ENCODE results near the gene GVQW3.

Gene GVQW3

DNA sequence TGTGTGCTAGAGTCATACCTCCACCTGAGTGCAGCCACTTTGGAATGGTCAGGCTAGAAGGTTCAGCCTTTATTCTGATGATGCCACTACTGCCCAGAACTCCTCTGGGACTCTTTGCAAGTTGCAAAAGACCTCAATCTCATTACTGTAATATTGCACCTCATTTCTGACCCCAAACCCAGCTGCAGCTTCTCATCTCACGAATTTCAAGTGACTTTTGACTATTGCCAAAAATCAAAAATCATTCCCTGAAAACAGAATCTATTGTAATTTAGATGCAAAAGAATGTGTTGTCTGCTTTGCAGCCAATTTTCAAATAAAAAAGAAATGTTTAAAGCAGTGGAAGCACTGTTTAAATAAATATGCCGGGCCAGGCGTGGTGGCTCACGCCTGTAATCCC is 25.2 kb downstream of the GVQW3 start:
- Histone ChIP-seq H3K27me3 (ENCODE audit: control insufficient read depth, insufficient read depth, low read length, poor library complexity, severe bottlenecking) (no peaks in the 10 kb centered on the region), H3K4me1 (ENCODE audit: control insufficient read depth, insufficient read depth, low read length) (no peaks in the 10 kb centered on the region), H3K36me3 (ENCODE audit: control insufficient read depth, insufficient read depth, low read length) (no peaks in the 10 kb centered on the region), H3K27ac (ENCODE audit: insufficient read depth, low read depth, low read length, poor library complexity, severe bottlenecking) (no peak overlapping the region), H3K4me3 (ENCODE audit: insufficient read depth, low read depth, low read length) (no peak overlapping the region), H3K9me3 (ENCODE audit: control insufficient read depth, low read length) (no peaks in the 10 kb centered on the region)
- WGBS, 2 experiments = 90 to 98% methylated on average over 4 of the region's 4 CpGs

DNA sequence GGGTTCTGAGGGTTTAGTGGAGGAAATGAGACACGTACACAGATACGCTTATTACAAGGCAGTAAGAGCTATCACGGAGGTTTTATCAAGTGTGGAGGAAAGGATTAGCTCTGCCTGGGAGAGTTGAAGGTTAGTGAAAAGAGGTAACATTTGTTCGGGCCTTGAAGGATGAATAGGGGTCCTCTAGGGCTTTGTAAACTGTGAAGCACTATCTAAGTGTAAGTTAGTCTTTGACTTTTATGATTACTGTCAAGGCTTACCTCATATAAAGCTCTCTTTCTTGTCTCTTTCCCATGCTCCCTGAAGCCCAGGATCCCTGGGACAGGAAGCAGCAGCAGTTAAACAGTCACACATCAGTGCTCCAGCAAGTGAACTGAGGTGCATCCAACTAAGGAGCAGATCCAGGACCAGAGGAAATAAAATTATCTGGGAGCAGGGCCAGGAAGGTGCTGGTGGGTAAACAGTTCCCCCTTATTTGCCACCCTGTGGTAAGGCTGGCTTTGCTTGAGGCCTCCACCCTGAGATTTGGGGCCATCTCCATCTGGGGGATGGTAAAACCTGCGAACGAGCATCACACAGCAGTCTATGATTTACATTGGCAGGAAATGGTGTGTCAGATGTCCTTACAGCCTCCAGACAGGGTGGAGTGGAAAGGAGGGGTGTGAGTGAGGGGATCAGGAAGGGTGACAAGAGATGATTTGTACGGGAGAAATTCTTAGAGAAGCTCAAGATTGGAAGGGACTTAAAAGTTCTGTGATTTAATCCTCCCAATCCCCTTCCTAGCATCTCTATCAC is 27.2 kb downstream of the GVQW3 start:
- Histone ChIP-seq H3K4me3 (ENCODE audit: insufficient read depth, low read depth, low read length) (no peak overlapping the region), H3K4me1 (ENCODE audit: control insufficient read depth, insufficient read depth, low read length) (no peaks in the 10 kb centered on the region), H3K27ac (ENCODE audit: insufficient read depth, low read depth, low read length, poor library complexity, severe bottlenecking) (peak overlapping the region; percentile 8), H3K27me3 (ENCODE audit: control insufficient read depth, insufficient read depth, low read length, poor library complexity, severe bottlenecking) (no peaks in the 10 kb centered on the region), H3K9me3 (ENCODE audit: control insufficient read depth, low read length) (no peaks in the 10 kb centered on the region), H3K36me3 (ENCODE audit: control insufficient read depth, insufficient read depth, low read length) (no peaks in the 10 kb centered on the region)
- 76 to 83% methylated on average over 7 of the region's 7 CpGs for WGBS, 2 experiments

DNA sequence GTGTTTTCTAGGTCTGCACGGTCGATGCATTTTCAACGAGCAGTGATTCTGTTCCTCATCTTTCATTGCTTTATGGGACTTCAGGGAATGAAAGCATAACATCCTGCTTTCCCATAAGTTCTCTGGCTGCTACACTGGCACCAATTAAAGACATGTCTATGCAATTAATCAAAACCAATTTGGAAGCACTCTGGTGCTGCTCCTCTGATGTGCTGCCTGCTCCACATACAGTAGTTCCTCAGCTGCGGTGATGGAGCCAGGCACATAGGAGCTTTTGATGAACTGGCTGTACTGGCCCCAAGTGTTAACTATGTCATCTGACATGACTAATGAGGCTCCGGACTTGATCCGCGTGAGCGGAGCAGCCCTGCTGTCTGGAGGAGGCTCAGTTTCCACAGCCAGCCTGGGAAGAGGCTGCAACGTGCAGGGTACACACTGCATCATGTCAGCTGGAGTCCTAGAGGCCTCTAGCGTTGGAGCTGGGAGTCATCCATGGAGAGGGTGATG is 29.8 kb downstream of the GVQW3 start:
- WGBS, 2 experiments = 95% methylated on average over 10 of the region's 10 CpGs
- H3K27ac ChIP-seq (ENCODE audit: insufficient read depth, low read depth, low read length, poor library complexity, severe bottlenecking) = no peak overlapping the region
- no peaks in the 10 kb centered on the region for H3K4me1 ChIP-seq (ENCODE audit: control insufficient read depth, insufficient read depth, low read length)
- no peaks in the 10 kb centered on the region for H3K27me3 ChIP-seq (ENCODE audit: control insufficient read depth, insufficient read depth, low read length, poor library complexity, severe bottlenecking)
- no peak overlapping the region for H3K4me3 ChIP-seq (ENCODE audit: insufficient read depth, low read depth, low read length)
- no peaks in the 10 kb centered on the region for H3K9me3 ChIP-seq (ENCODE audit: control insufficient read depth, low read length)
- no peaks in the 10 kb centered on the region for H3K36me3 ChIP-seq (ENCODE audit: control insufficient read depth, insufficient read depth, low read length)

DNA sequence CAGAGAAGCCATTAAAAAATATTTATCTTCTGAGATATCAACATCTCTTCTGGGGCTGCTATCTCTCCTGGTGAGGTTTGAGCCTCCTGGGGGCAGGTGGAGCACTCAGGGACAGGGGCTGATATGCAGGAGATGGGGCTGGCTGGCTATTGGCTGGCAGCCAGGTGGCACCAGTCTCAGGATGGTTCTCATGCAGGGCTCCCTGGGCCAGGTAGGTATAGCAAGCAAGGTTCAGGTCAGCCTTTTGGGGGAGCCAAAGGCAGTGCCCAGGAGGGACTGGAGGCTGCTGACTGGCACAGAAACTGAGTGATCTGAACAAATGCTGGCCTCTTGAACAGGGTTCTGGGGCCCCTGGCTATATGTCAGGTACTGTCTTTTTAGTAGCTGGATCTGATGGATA is 34.0 kb downstream of the GVQW3 start:
- Histone ChIP-seq H3K4me1 (ENCODE audit: control insufficient read depth, insufficient read depth, low read length) (no peaks in the 10 kb centered on the region), H3K4me3 (ENCODE audit: insufficient read depth, low read depth, low read length) (no peak overlapping the region), H3K9me3 (ENCODE audit: control insufficient read depth, low read length) (no peaks in the 10 kb centered on the region), H3K36me3 (ENCODE audit: control insufficient read depth, insufficient read depth, low read length) (no peaks in the 10 kb centered on the region), H3K27me3 (ENCODE audit: control insufficient read depth, insufficient read depth, low read length, poor library complexity, severe bottlenecking) (no peaks in the 10 kb centered on the region), H3K27ac (ENCODE audit: insufficient read depth, low read depth, low read length, poor library complexity, severe bottlenecking) (no peak overlapping the region)

DNA sequence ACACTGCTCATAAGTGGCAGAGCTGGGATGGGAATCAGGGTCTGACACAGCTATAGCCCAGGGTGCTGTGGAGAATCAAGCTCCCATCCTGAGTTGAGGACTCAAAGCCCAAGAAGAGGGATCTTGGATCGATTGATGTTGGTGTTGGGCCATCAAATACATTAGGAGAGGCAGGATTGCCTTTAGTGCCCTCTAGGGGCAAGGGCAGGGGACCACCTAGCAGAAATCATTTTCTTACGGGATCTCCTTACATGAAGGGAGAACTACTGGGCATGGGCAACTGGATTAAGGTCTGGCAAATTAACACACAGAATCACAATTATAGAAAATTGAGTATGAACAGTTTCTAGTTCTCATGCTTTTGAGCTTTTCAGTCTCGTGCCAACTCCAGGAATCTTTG is 38.8 kb downstream of the GVQW3 start:
- Histone ChIP-seq H3K27me3 (ENCODE audit: control insufficient read depth, insufficient read depth, low read length, poor library complexity, severe bottlenecking) (no peaks in the 10 kb centered on the region), H3K36me3 (ENCODE audit: control insufficient read depth, insufficient read depth, low read length) (no peaks in the 10 kb centered on the region), H3K4me3 (ENCODE audit: insufficient read depth, low read depth, low read length) (no peak overlapping the region), H3K4me1 (ENCODE audit: control insufficient read depth, insufficient read depth, low read length) (no peaks in the 10 kb centered on the region), H3K27ac (ENCODE audit: insufficient read depth, low read depth, low read length, poor library complexity, severe bottlenecking) (no peak overlapping the region), H3K9me3 (ENCODE audit: control insufficient read depth, low read length) (no peaks in the 10 kb centered on the region)
- WGBS, 2 experiments = 62 to 69% methylated on average over 3 of the region's 3 CpGs

DNA sequence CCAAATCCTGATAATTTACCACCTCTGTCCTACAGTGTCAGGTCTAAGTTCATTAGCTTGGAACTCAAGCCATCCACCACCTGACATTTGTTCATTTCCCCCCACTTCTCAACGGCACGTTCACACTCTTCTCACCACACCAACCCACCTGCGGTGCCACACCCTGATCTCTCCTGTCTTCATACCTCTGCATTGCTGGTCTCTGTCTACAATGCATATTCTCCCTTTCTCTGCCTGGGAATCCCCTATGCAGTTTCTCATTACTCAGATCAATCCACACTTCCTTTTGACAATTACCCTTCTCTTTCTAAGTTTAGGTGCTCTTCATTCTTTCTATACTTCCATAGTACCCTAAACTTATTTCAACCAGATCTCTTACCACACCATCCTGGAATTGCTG is 43.3 kb downstream of the GVQW3 start:
- Histone ChIP-seq H3K27ac (ENCODE audit: insufficient read depth, low read depth, low read length, poor library complexity, severe bottlenecking) (no peak overlapping the region), H3K36me3 (ENCODE audit: control insufficient read depth, insufficient read depth, low read length) (no peaks in the 10 kb centered on the region), H3K4me3 (ENCODE audit: insufficient read depth, low read depth, low read length) (no peak overlapping the region), H3K27me3 (ENCODE audit: control insufficient read depth, insufficient read depth, low read length, poor library complexity, severe bottlenecking) (no peaks in the 10 kb centered on the region), H3K4me1 (ENCODE audit: control insufficient read depth, insufficient read depth, low read length) (no peaks in the 10 kb centered on the region), H3K9me3 (ENCODE audit: control insufficient read depth, low read length) (no peaks in the 10 kb centered on the region)
- 74 to 76% methylated on average over 3 of the region's 3 CpGs for WGBS, 2 experiments

DNA sequence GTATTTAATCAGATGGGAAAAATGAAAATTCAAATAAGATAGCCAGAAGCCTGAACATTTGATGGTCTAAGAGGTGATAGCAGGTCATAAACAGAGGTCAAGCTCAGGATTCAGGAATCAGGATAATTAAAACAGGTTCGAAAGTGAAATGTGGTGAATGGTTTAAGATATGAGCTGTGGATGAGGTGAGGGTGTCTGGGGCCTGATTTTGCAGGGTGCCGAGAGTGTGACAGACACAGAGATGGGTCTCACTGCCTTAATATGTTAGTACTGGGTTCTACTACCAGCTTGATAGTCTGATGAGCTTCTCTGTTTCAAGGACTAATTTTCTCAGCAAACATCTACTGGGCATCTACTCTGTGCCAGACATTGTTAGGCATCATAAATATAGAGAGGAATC is 43.8 kb downstream of the GVQW3 start:
- Histone ChIP-seq H3K36me3 (ENCODE audit: control insufficient read depth, insufficient read depth, low read length) (no peaks in the 10 kb centered on the region), H3K4me3 (ENCODE audit: insufficient read depth, low read depth, low read length) (no peak overlapping the region), H3K4me1 (ENCODE audit: control insufficient read depth, insufficient read depth, low read length) (no peaks in the 10 kb centered on the region), H3K9me3 (ENCODE audit: control insufficient read depth, low read length) (no peaks in the 10 kb centered on the region), H3K27me3 (ENCODE audit: control insufficient read depth, insufficient read depth, low read length, poor library complexity, severe bottlenecking) (no peaks in the 10 kb centered on the region), H3K27ac (ENCODE audit: insufficient read depth, low read depth, low read length, poor library complexity, severe bottlenecking) (no peak overlapping the region)
- WGBS, 2 experiments = 91 to 96% methylated on average over 2 of the region's 2 CpGs

DNA sequence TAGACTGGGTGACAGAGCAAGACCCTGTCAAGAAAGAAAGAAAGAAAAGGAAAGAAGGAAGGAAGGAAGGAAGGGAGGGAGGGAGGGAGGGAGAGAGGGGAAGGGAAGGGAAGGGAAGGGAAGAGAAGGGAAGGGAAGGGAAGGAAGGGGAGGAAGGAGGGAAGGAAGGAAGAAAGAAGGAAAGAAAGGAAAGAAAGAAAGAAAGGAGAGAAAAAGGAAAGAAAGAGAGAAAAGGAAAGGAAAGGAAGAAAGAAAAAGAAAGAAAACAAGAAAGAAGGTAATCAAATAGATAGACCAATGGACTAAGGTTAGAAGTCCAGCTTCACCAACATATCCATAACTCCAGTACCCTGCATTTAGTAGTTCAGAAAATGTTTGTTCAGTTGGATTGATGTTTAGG is 45.5 kb downstream of the GVQW3 start:
- no peak overlapping the region for H3K4me3 ChIP-seq (ENCODE audit: insufficient read depth, low read depth, low read length)
- H3K4me1 ChIP-seq (ENCODE audit: control insufficient read depth, insufficient read depth, low read length) = no peaks in the 10 kb centered on the region
- no peaks in the 10 kb centered on the region for H3K27me3 ChIP-seq (ENCODE audit: control insufficient read depth, insufficient read depth, low read length, poor library complexity, severe bottlenecking)
- no peaks in the 10 kb centered on the region for H3K9me3 ChIP-seq (ENCODE audit: control insufficient read depth, low read length)
- no peak overlapping the region for H3K27ac ChIP-seq (ENCODE audit: insufficient read depth, low read depth, low read length, poor library complexity, severe bottlenecking)
- no peaks in the 10 kb centered on the region for H3K36me3 ChIP-seq (ENCODE audit: control insufficient read depth, insufficient read depth, low read length)

DNA sequence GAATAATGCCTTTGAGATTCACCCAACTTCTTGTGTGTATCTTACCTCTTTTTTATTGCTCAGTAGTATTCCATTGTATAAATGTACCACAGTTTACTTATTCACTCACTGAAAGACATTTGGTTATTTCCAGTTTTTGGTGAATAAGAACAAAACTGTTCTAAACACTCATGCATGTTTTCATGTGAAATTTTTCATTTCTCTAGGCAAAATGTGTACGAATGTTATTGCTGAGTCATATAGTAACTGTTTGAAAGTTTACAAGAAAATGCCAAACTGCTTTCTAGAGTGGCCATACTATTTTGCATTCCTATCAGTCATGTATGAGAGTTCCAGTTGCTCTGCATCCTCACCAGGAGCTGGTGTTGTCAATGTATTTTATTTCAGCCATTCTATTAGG is 54.9 kb downstream of the GVQW3 start:
- H3K36me3 ChIP-seq (ENCODE audit: control insufficient read depth, insufficient read depth, low read length) = no peaks in the 10 kb centered on the region
- 83 to 92% methylated on average over 1 of the region's 1 CpG for WGBS, 2 experiments
- no peak overlapping the region for H3K27ac ChIP-seq (ENCODE audit: insufficient read depth, low read depth, low read length, poor library complexity, severe bottlenecking)
- no peak overlapping the region for H3K4me3 ChIP-seq (ENCODE audit: insufficient read depth, low read depth, low read length)
- no peaks in the 10 kb centered on the region for H3K9me3 ChIP-seq (ENCODE audit: control insufficient read depth, low read length)
- H3K27me3 ChIP-seq (ENCODE audit: control insufficient read depth, insufficient read depth, low read length, poor library complexity, severe bottlenecking) = no peaks in the 10 kb centered on the region
- no peaks in the 10 kb centered on the region for H3K4me1 ChIP-seq (ENCODE audit: control insufficient read depth, insufficient read depth, low read length)

DNA sequence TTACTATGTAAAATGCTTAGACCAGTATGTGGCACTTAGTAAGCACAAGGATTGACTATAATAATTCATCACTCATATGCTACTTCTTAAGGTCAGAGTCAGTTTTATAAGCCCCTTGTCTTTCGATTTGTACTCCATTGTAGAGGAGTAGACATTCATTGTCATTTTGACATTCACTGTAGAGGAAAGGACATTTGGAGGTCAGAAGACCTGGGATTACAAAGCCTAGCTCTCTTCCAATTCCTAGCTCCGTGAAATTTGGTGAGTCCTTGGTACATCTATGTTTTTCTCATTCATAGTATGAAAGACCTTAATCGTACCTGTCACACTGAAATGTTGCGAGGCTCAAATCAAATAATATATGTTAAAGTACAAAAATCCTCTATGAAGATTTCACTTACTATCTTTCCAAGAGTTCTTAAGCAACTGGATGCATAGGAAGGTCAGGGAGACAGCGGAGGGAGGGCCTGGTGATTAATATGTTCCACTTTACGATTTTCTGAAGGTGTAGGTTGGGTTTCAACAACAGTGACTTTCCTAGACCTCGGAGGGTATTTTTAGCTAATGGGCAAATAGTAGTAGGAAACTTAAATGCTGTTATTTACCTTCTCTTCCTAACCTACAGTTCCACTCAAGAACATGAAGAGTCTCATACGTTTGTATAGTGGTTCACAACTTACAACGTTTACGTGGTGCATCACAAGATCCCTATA is 62.3 kb downstream of the GVQW3 start:
- WGBS, 2 experiments = 51 to 54% methylated on average over 4 to 10 of the region's 10 CpGs
- Histone ChIP-seq H3K9me3 (ENCODE audit: control insufficient read depth, low read length) (no peaks in the 10 kb centered on the region), H3K4me3 (ENCODE audit: insufficient read depth, low read depth, low read length) (peak overlapping the region; percentile 86), H3K36me3 (ENCODE audit: control insufficient read depth, insufficient read depth, low read length) (peaks cover 6% of the 10 kb centered on the region), H3K27ac (ENCODE audit: insufficient read depth, low read depth, low read length, poor library complexity, severe bottlenecking) (no peak overlapping the region), H3K27me3 (ENCODE audit: control insufficient read depth, insufficient read depth, low read length, poor library complexity, severe bottlenecking) (no peaks in the 10 kb centered on the region), H3K4me1 (ENCODE audit: control insufficient read depth, insufficient read depth, low read length) (peaks cover 20% of the 10 kb centered on the region)
